Calu3 (cell line): ENCODE measurements around the gene FCER2. TPM values are rescaled to one million over a fixed set of nuclear protein-coding genes. Genes with fewer than 3 reads are reported as not detected.

Experiments
- BruUV-seq: library from RNA; stranded (reverse); fragments of 400-500 nt; replicated peaks from 2 replicates; lab custom pipeline; 2021; lab: Mats Ljungman, UMichigan
- CTCF ChIA-PET: fragments of 300-600 bp; sonication (Branson Sonifier 250); formaldehyde crosslinking; loops from one replicate; lab custom pipeline; 2022; ENCODE audit warnings: antibody characterized with exemption; lab: Charles Lee
- DNase-seq: peaks from one replicate; pipeline ENCODE4 v3.0.0; 2022
- H3K27ac Mint-ChIP-seq: one replicate; pipeline ENCODE4 v1.8.0; 2022; ENCODE audit warnings: mixed read lengths; ENCODE audit not compliant: unreplicated experiment
- H3K27me3 Mint-ChIP-seq: one replicate; pipeline ENCODE4 v1.8.0; 2022; ENCODE audit warnings: mixed read lengths; ENCODE audit not compliant: unreplicated experiment
- H3K36me3 Mint-ChIP-seq: one replicate; pipeline ENCODE4 v1.8.0; 2022; ENCODE audit warnings: mild to moderate bottlenecking, moderate library complexity, mixed read lengths; ENCODE audit not compliant: insufficient read depth, unreplicated experiment
- H3K4me1 Mint-ChIP-seq: one replicate; pipeline ENCODE4 v1.8.0; 2022; ENCODE audit warnings: mild to moderate bottlenecking, low read depth, mixed read lengths; ENCODE audit not compliant: unreplicated experiment
- H3K4me3 Mint-ChIP-seq: one replicate; pipeline ENCODE4 v1.8.0; 2022; ENCODE audit warnings: mild to moderate bottlenecking, low read depth, moderate library complexity, mixed read lengths; ENCODE audit not compliant: unreplicated experiment
- H3K9me3 Mint-ChIP-seq: one replicate; pipeline ENCODE4 v1.8.0; 2022; ENCODE audit warnings: low read depth, mixed read lengths; ENCODE audit not compliant: unreplicated experiment
- CTCF ChIP-seq: fragments of 200-600 bp; IDR thresholded peaks from one replicate; pipeline ENCODE4 v1.8.0; 2022; ENCODE audit warnings: antibody characterized with exemption; ENCODE audit not compliant: unreplicated experiment
- intact Hi-C: fragments of 100-400 bp; cut with micrococcal nuclease; formaldehyde crosslinking; loops from one replicate; pipeline ENCODE4 v1.10.0; 2022; ENCODE audit not compliant: unreplicated experiment
- total RNA-seq: library from RNA; stranded (reverse); gene quantifications from 2 replicates; pipeline ENCODE4 v1.2.3, GENCODE V29; 2022

The FCER2 gene
- total RNA-seq, 1 experiment from 2014 or later = not detected

GRCh38 chr19:7694499-7694898, 7.4 kb downstream of the FCER2 start:
- BruUV-seq = no TSS peak
- Mint-ChIP-seq H3K27ac (no peak overlapping the region), H3K4me1 (no peaks in the 10 kb centered on the region), H3K4me3 (no peak overlapping the region), H3K27me3 (peaks cover 35% of the 10 kb centered on the region), H3K36me3 (no peaks in the 10 kb centered on the region), H3K9me3 (no peaks in the 10 kb centered on the region)
- no peak for DNase-seq
- TF ChIP-seq CTCF = no peak
- intact Hi-C loops = no loop called here
- CTCF ChIA-PET = no interaction called here

- Mint-ChIP-seq H3K27ac (no peak overlapping the region), H3K27me3 (peaks cover 16% of the 10 kb centered on the region), H3K9me3 (no peaks in the 10 kb centered on the region), H3K36me3 (no peaks in the 10 kb centered on the region), H3K4me3 (no peak overlapping the region), H3K4me1 (no peaks in the 10 kb centered on the region)
- BruUV-seq = no TSS peak
- CTCF ChIA-PET = no interaction called here
- DNase-seq = no peak
- intact Hi-C loops = no loop called here
- no peak for TF ChIP-seq CTCF
Measured at GRCh38 chr19:7692417-7693088, 9.4 kb downstream of the FCER2 start.

- no peak overlapping the region for H3K4me3 Mint-ChIP-seq
- H3K27ac Mint-ChIP-seq = no peak overlapping the region
- no peaks in the 10 kb centered on the region for H3K4me1 Mint-ChIP-seq
- BruUV-seq = no TSS peak
- no peak for TF ChIP-seq CTCF
- intact Hi-C loops = no loop called here
- H3K27me3 Mint-ChIP-seq = peaks cover 11% of the 10 kb centered on the region
- H3K9me3 Mint-ChIP-seq = no peaks in the 10 kb centered on the region
- H3K36me3 Mint-ChIP-seq = no peaks in the 10 kb centered on the region
- DNase-seq = no peak
- CTCF ChIA-PET = interaction anchor here (0.6 kb wide), 1 partner anchor 12 kb away, joined by 3 read pairs; no protein-coding TSS in a partner anchor
Measured at GRCh38 chr19:7691497-7691896, 10.4 kb downstream of the FCER2 start.

GRCh38 chr19:7690779-7691258, 11.1 kb downstream of the FCER2 start:
- CTCF ChIA-PET = interaction anchor here (0.6 kb wide), 1 partner anchor 13 kb away, joined by 3 read pairs; no protein-coding TSS in a partner anchor

More at GRCh38 chr19:7690779-7691258, 11.1 kb downstream of the FCER2 start:
- no peaks in the 10 kb centered on the region for H3K4me1 Mint-ChIP-seq
- H3K9me3 Mint-ChIP-seq = no peaks in the 10 kb centered on the region
- intact Hi-C loops = no loop called here
- TF ChIP-seq CTCF = no peak
- peaks cover 13% of the 10 kb centered on the region for H3K27me3 Mint-ChIP-seq
- no peak overlapping the region for H3K27ac Mint-ChIP-seq
- no peak overlapping the region for H3K4me3 Mint-ChIP-seq
- peaks cover 2% of the 10 kb centered on the region for H3K36me3 Mint-ChIP-seq
- no peak for DNase-seq
- BruUV-seq = no TSS peak
